GDM1 (cell line): ENCODE measurements around the gene KRTAP12-4.
"Not testable (repeated sequence)": the region's sequence is repeated elsewhere in the genome, so short reads cannot be mapped to it uniquely, and the experiment has no call there.

ENCODE experiments used
- DNase-seq: peaks from one replicate; lab custom pipeline; 2025; lab: John Stamatoyannopoulos, UW

Gene KRTAP12-4

GRCh38 chr21:44611551-44611950, 42.9 kb downstream of the KRTAP12-4 start:
- no peak for DNase-seq

GRCh38 chr21:44610157-44610843, 44.2 kb downstream of the KRTAP12-4 start:
- DNase-seq = not testable (repeated sequence)

GRCh38 chr21:44609193-44609592, 45.3 kb downstream of the KRTAP12-4 start:
- DNase-seq = no peak

- no peak for DNase-seq
These were observed 48.0 kb downstream of the KRTAP12-4 start for GRCh38 chr21:44606495-44606894.
